ENCODE measurements around the gene ODAM. TPM values are rescaled to one million over a fixed set of nuclear protein-coding genes. Genes with fewer than 3 reads are reported as not detected.
"Not testable (repeated sequence)": the region's sequence is repeated elsewhere in the genome, so short reads cannot be mapped to it uniquely, and the experiment has no call there.

The ODAM gene
- total RNA-seq, result not detected in 2 replicates

- intact Hi-C loops (cut with micrococcal nuclease), result no loop called here
Observed at GRCh38 chr4:70195425-70195824, at the start of gene ODAM. Gene ODAM, plus strand, starts transcription at chr4:70195725. Its CDS starts 819 bp downstream, at chr4:70196544.

- intact Hi-C loops (cut with micrococcal nuclease), result no loop called here
Observed at GRCh38 chr4:70151271-70151670, 44.3 kb upstream of the ODAM start.

GRCh38 chr4:70152088-70152487 lies 43.4 kb upstream of the ODAM start:
- intact Hi-C loops (cut with micrococcal nuclease), result no loop called here

GRCh38 chr4:70153937-70154336 lies 41.6 kb upstream of the ODAM start, which contains the start of gene PRR27:
Gene PRR27, plus strand, starts transcription at chr4:70154237. Its CDS starts 139 bp downstream, at chr4:70154376.
- intact Hi-C loops (cut with micrococcal nuclease), result no loop called here

GRCh38 chr4:70158576-70158975 lies 36.9 kb upstream of the ODAM start:
- intact Hi-C loops (cut with micrococcal nuclease), result no loop called here

- intact Hi-C loops (cut with micrococcal nuclease), result no loop called here
Observed at GRCh38 chr4:70177090-70177489, 18.4 kb upstream of the ODAM start.

GRCh38 chr4:70178075-70178660 lies 17.4 kb upstream of the ODAM start:
- intact Hi-C loops (cut with micrococcal nuclease), result no loop called here

- intact Hi-C loops (cut with micrococcal nuclease), result loop anchor here (5.0 to 10.0 kb wide), 3 partner anchors 283 to 863 kb away; no protein-coding TSS in a partner anchor
Observed at GRCh38 chr4:70179811-70180210, 15.7 kb upstream of the ODAM start.

GRCh38 chr4:70181864-70182263 lies 13.7 kb upstream of the ODAM start:
- intact Hi-C loops (cut with micrococcal nuclease), result loop anchor here (5.0 to 10.0 kb wide), 3 partner anchors 285 to 865 kb away; no protein-coding TSS in a partner anchor

GRCh38 chr4:70182517-70183167 lies 12.9 kb upstream of the ODAM start:
- intact Hi-C loops (cut with micrococcal nuclease), result loop anchor here (1.0 to 10.0 kb wide), 4 partner anchors 285 to 865 kb away; no protein-coding TSS in a partner anchor

GRCh38 chr4:70183168-70183939 lies 12.2 kb upstream of the ODAM start:
- intact Hi-C loops (cut with micrococcal nuclease), result loop anchor here (1.0 to 10.0 kb wide), 4 partner anchors 286 to 866 kb away; no protein-coding TSS in a partner anchor

- intact Hi-C loops (cut with micrococcal nuclease), result loop anchor here (1.0 to 10.0 kb wide), 4 partner anchors 287 to 867 kb away; no protein-coding TSS in a partner anchor
Observed at GRCh38 chr4:70183940-70184246, 11.6 kb upstream of the ODAM start.

GRCh38 chr4:70187216-70187615 lies 8.3 kb upstream of the ODAM start:
- intact Hi-C loops (cut with micrococcal nuclease), result loop anchor here (10.0 kb wide), 1 partner anchor 362 kb away; no protein-coding TSS in a partner anchor

- intact Hi-C loops (cut with micrococcal nuclease), result loop anchor here (1.0 kb wide), 1 partner anchor 19 kb away; no protein-coding TSS in a partner anchor
Observed at GRCh38 chr4:70190579-70190978, 4.9 kb upstream of the ODAM start.

- intact Hi-C loops (cut with micrococcal nuclease), result no loop called here
Observed at GRCh38 chr4:70191647-70192046, 3.9 kb upstream of the ODAM start.

- intact Hi-C loops (cut with micrococcal nuclease), result no loop called here
Observed at GRCh38 chr4:70192895-70193294, 2.6 kb upstream of the ODAM start.

- intact Hi-C loops (cut with micrococcal nuclease), result no loop called here
Observed at GRCh38 chr4:70196857-70197256, 1.3 kb downstream of the ODAM start.

GRCh38 chr4:70197842-70198241 lies 2.3 kb downstream of the ODAM start:
- intact Hi-C loops (cut with micrococcal nuclease), result no loop called here

- intact Hi-C loops (cut with micrococcal nuclease), result no loop called here
Observed at GRCh38 chr4:70203601-70204000, 8.1 kb downstream of the ODAM start.

GRCh38 chr4:70212752-70213151 lies 17.2 kb downstream of the ODAM start:
- intact Hi-C loops (cut with micrococcal nuclease), result not testable (repeated sequence)

GRCh38 chr4:70216109-70216508 lies 20.6 kb downstream of the ODAM start:
- intact Hi-C loops (cut with micrococcal nuclease), result not testable (repeated sequence)

- intact Hi-C loops (cut with micrococcal nuclease), result not testable (repeated sequence)
Observed at GRCh38 chr4:70216550-70216949, 21.0 kb downstream of the ODAM start.

Measured in T-helper 2 cell treated with Interferon-gamma antibody and Interleukin-4, amounts not matched to agents 100 ng/mL and 5 ng/mL, for 36 hours (primary cell).